ENCODE measurements around the gene CADM4. TPM values are rescaled to one million over a fixed set of nuclear protein-coding genes. Genes with fewer than 3 reads are reported as not detected.

The CADM4 gene
- total RNA-seq, 6 donors from 2014 or later = 6.2 to 9.2 (median 7.8) TPM

DNA sequence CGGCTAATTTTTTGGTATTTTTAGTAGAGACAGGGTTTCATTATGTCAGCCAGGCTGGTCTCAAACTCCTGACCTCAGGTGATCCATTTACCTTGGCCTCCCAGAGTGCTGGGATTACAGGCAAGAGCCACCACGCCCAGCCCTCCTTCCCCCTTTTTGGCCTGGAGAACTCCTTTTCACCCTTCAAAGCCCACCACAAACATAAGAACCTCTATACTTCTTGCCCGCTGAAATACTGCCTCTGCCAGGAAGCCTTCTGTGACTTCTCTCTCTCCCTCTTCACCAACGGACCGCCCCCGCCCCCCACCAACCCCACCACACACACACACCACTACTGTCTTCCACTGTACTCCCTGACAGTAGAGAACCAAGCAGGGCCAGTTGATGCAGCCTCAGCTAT, 22.7 kb downstream of the CADM4 start:
- H3K4me3 ChIP-seq = no peak overlapping the region
- no peaks in the 10 kb centered on the region for H3K27me3 ChIP-seq
- peaks cover 5 to 20% (median 10%) of the 10 kb centered on the region in 4 donors for H3K4me1 ChIP-seq
- 95% methylated on average over 6 of the region's 6 CpGs for WGBS, 2 donors
- no peak for DNase-seq
- TF ChIP-seq POLR2A (IDR thresholded peaks at IDR 0.05) = no peak
- TF ChIP-seq CTCF (IDR thresholded peaks at IDR 0.05) = no peak
- no peak for TF ChIP-seq POLR2AphosphoS5 (IDR thresholded peaks at IDR 0.05)
- TF ChIP-seq EP300 (IDR thresholded peaks at IDR 0.05) = no peak
- no peaks in the 10 kb centered on the region for H3K9me3 ChIP-seq
- peaks cover 4 to 20% (median 12%) of the 10 kb centered on the region in 4 donors for H3K36me3 ChIP-seq
- H3K27ac ChIP-seq = no peak overlapping the region
- ATAC-seq (ENCODE audit: low FRiP score in 2 of 2) = no peak

DNA sequence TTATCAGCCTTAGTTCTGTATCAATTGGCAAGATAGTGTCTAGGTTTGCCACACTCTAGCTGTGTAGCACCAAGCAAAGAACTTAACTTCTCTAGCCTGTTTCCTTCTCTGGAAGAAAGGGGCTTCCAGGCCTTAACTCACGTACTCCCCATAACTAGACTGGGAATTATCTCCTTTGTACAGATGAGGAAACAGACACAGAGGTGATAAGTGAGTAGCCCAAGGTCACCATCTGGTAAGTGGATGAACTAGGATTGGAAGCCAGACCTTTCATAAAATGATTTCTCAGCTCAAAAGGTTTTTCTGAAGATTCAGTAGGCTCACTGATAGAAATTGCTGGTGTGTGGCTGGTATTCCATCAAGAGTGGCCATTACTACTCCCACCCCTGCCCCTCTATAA, 23.3 kb downstream of the CADM4 start:
- no peak overlapping the region for H3K4me3 ChIP-seq
- no peaks in the 10 kb centered on the region for H3K9me3 ChIP-seq
- peaks cover 5 to 20% (median 10%) of the 10 kb centered on the region in 4 donors for H3K4me1 ChIP-seq
- WGBS, 2 donors = 79 to 100% methylated on average over 1 of the region's 1 CpG
- TF ChIP-seq EP300 (IDR thresholded peaks at IDR 0.05) = no peak
- no peak for TF ChIP-seq POLR2AphosphoS5 (IDR thresholded peaks at IDR 0.05)
- TF ChIP-seq CTCF (IDR thresholded peaks at IDR 0.05) = no peak
- no peak for TF ChIP-seq POLR2A (IDR thresholded peaks at IDR 0.05)
- no peaks in the 10 kb centered on the region for H3K27me3 ChIP-seq
- H3K27ac ChIP-seq = no peak overlapping the region
- no peak for ATAC-seq (ENCODE audit: low FRiP score in 2 of 2)
- H3K36me3 ChIP-seq = peaks cover 4 to 27% (median 17%) of the 10 kb centered on the region in 4 donors
- no peak for DNase-seq

DNA sequence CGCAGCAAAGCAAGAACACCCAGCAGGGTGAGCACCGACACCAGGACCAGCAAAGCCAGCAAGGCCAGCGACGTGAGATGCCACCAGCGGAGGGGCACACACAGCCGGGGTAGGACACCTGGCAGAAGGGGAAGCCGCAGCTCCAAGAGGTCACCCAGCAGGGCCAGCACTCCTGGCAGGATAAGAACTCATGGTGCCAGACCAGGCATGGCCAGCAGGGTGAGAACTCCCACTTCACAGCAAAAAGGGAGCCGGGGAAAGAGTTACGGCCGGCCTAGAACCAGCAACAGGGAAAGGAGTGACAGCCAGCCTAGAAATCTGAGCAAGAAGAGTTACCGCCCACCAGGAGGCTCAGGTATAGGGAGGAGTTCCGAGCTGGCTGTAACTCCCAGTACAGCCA, 27.3 kb downstream of the CADM4 start:
- no peak overlapping the region for H3K27ac ChIP-seq
- TF ChIP-seq POLR2A (IDR thresholded peaks at IDR 0.05) = no peak
- no peak for TF ChIP-seq CTCF (IDR thresholded peaks at IDR 0.05)
- TF ChIP-seq EP300 (IDR thresholded peaks at IDR 0.05) = no peak
- TF ChIP-seq POLR2AphosphoS5 (IDR thresholded peaks at IDR 0.05) = no peak
- H3K4me1 ChIP-seq = peaks cover 0 to 1% (median 0%) of the 10 kb centered on the region in 4 donors
- H3K9me3 ChIP-seq = no peaks in the 10 kb centered on the region
- H3K36me3 ChIP-seq = peaks cover 4 to 35% (median 19%) of the 10 kb centered on the region in 4 donors
- no peak for ATAC-seq (ENCODE audit: low FRiP score in 2 of 2)
- WGBS, 2 donors = 96 to 97% methylated on average over 7 to 12 of the region's 12 CpGs
- no peak overlapping the region for H3K4me3 ChIP-seq
- no peaks in the 10 kb centered on the region for H3K27me3 ChIP-seq
- DNase-seq = no peak

DNA sequence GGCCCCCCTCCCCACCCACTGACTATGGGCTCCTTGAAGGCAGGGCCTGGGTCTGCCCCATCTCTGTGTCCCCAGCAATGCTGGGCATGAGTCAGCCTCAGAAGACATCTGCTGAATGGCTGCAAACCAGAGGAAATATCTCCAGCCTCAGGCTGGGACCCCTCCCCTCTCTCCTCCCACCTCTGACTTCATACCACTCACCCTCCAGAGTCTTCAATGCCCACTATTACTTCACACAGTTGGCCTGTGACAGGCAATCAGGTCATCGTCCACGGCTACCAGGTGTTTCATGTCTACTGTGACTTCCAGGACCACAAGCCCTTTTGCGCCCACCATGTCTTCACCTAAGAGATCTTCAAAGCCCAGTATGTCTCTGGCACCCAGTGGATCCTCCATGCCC, 27.9 kb downstream of the CADM4 start, which contains the start of gene SRRM5:
SRRM5 (plus strand) TSS at position 301 of the 400 bp plus-strand sequence; CDS start at position 335, 34 bp downstream.
- Histone ChIP-seq H3K9me3 (no peaks in the 10 kb centered on the region), H3K4me3 (no peak within 1 kb of the TSS), H3K4me1 (no peaks in the 10 kb centered on the region), H3K27ac (no peak within 1 kb of the TSS), H3K36me3 (peaks cover 4 to 38% (median 21%) of the 10 kb centered on the region in 4 donors), H3K27me3 (no peaks in the 10 kb centered on the region)
- no peak for ATAC-seq (ENCODE audit: low FRiP score in 2 of 2)
- DNase-seq = no peak
- 89 to 97% methylated on average over 3 of the region's 3 CpGs for WGBS, 2 donors
- TF ChIP-seq POLR2A (IDR thresholded peaks at IDR 0.05) = no peak
- no peak for TF ChIP-seq POLR2AphosphoS5 (IDR thresholded peaks at IDR 0.05)

DNA sequence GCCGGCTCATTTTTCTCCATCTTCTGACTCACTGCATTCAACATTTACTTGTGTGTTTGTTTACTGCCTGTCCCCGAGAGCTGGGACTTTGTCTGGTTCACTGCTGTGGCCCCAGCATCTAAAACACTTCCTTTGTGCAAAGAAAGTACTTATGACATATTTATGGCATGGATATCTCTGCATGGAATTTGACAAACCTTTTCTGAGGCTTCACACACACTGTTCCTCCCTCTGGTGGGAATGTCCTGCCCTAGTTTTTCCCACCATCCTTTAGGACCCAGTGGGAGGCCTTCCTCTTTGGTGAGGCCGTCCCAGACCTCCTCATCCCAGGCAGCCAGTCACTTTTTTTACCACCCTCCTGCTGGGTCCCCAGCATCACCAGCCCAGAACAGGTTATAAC, 29.2 kb downstream of the CADM4 start:
- no peak overlapping the region for H3K4me3 ChIP-seq
- H3K36me3 ChIP-seq = peaks cover 6 to 44% (median 25%) of the 10 kb centered on the region in 4 donors
- ATAC-seq (ENCODE audit: low FRiP score in 2 of 2) (no peak), DNase-seq (no peak)
- no peaks in the 10 kb centered on the region for H3K27me3 ChIP-seq
- WGBS, 2 donors = 79 to 91% methylated on average over 3 of the region's 3 CpGs
- TF ChIP-seq POLR2AphosphoS5 (IDR thresholded peaks at IDR 0.05) (no peak), CTCF (IDR thresholded peaks at IDR 0.05) (no peak), EP300 (IDR thresholded peaks at IDR 0.05) (no peak), POLR2A (IDR thresholded peaks at IDR 0.05) (no peak)
- no peaks in the 10 kb centered on the region for H3K9me3 ChIP-seq
- no peak overlapping the region for H3K27ac ChIP-seq
- no peaks in the 10 kb centered on the region for H3K4me1 ChIP-seq
